Natural killer cell (primary cell): ENCODE data around the gene PES1. TPM values are rescaled to one million over a fixed set of nuclear protein-coding genes. Genes with fewer than 3 reads are reported as not detected.

Source experiments
- ATAC-seq, 3 donors: fragments of 150-1000 bp in 2 of 3; fragments of 200-7000 bp in 1 of 3; cut with Tn5 transposase; 1 replicate in 1 of 3; 2 replicates in 2 of 3; pipeline ENCODE4 v1.10.0; 2021; ENCODE audit warnings: mild to moderate bottlenecking in 2 of 3, moderate library complexity in 2 of 3
- DNase-seq, 2 donors: peaks; one replicate each; pipeline versions ENCODE4 v3.0.0 to v3.0.0-alpha.2; 2013 to 2021; ENCODE audit warnings: mixed read lengths in 1 of 2
- H3K27ac ChIP-seq: one replicate; pipeline ENCODE4 v1.5.1; 2013; ENCODE audit warnings: mild to moderate bottlenecking, low read length
- H3K27me3 ChIP-seq: one replicate; pipeline ENCODE4 v1.6.1; 2013; ENCODE audit warnings: low read length; ENCODE audit not compliant: control insufficient read depth, insufficient read depth
- H3K36me3 ChIP-seq: one replicate; pipeline ENCODE4 v1.6.1; 2013; ENCODE audit warnings: low read length; ENCODE audit not compliant: control insufficient read depth, insufficient read depth
- H3K4me1 ChIP-seq: one replicate; pipeline ENCODE4 v1.6.1; 2013; ENCODE audit warnings: low read length; ENCODE audit not compliant: control insufficient read depth, insufficient read depth
- H3K4me3 ChIP-seq: one replicate; pipeline ENCODE4 v1.5.1; 2013; ENCODE audit warnings: low read length
- H3K9me3 ChIP-seq: one replicate; pipeline ENCODE4 v1.6.1; 2013; ENCODE audit warnings: low read length; ENCODE audit not compliant: control insufficient read depth, insufficient read depth
- H3K27ac Mint-ChIP-seq, 2 donors: one replicate each; pipeline ENCODE4 v1.8.0; 2022; ENCODE audit warnings: mild to moderate bottlenecking in 2 of 2, mixed read lengths in 2 of 2, moderate library complexity in 1 of 2
- H3K27me3 Mint-ChIP-seq, 2 donors: one replicate each; pipeline ENCODE4 v1.8.0; 2022; ENCODE audit warnings: low read depth in 2 of 2, mixed read lengths in 2 of 2
- H3K36me3 Mint-ChIP-seq: one replicate; pipeline ENCODE4 v1.8.0; 2022; ENCODE audit warnings: mixed read lengths
- H3K4me1 Mint-ChIP-seq, 2 donors: one replicate each; pipeline ENCODE4 v1.8.0; 2022; ENCODE audit warnings: mixed read lengths in 2 of 2
- H3K4me3 Mint-ChIP-seq: one replicate; pipeline ENCODE4 v1.8.0; 2022; ENCODE audit warnings: mild to moderate bottlenecking, moderate library complexity, mixed read lengths
- H3K9me3 Mint-ChIP-seq, 2 donors: one replicate each; pipeline ENCODE4 v1.8.0; 2022; ENCODE audit warnings: mixed read lengths in 2 of 2
- CTCF ChIP-seq: fragments of 200-600 bp; IDR thresholded peaks from one replicate; pipeline ENCODE4 v1.8.0; 2022; ENCODE audit warnings: antibody characterized with exemption
- WGBS: methylation state at CpG from one replicate; pipeline ENCODE4 v1.1.7; 2013; ENCODE audit warnings: missing lambda C conversion rate; ENCODE audit not compliant: insufficient coverage; 5-methylcytosine and 5-hydroxymethylcytosine counted together
- intact Hi-C: fragments of 100-400 bp; cut with micrococcal nuclease; formaldehyde crosslinking; loops from one replicate; pipeline ENCODE4 v1.14.2; 2022
- total RNA-seq, 4 donors: library from RNA; stranded (reverse); fragments of 120-200 nt in 1 of 4; gene quantifications; one replicate each; pipeline versions ENCODE4 v1.2.3 to v1.2.4, GENCODE V29; 2013 to 2022

The PES1 gene
- total RNA-seq, 3 donors from 2014 or later (not counting 1 experiment from before 2014, with no cell fraction given) = 30.9 to 39.7 (median 34.9) TPM

- H3K4me1 Mint-ChIP-seq = no peaks in the 10 kb centered on the region
- H3K27me3 ChIP-seq = no peaks in the 10 kb centered on the region
- TF ChIP-seq CTCF = no peak
- H3K4me1 ChIP-seq = peaks cover 2% of the 10 kb centered on the region
- no peak for ATAC-seq
- no peaks in the 10 kb centered on the region for H3K9me3 Mint-ChIP-seq
- no peaks in the 10 kb centered on the region for H3K9me3 ChIP-seq
- intact Hi-C loops = no loop called here
- H3K27me3 Mint-ChIP-seq = no peaks in the 10 kb centered on the region
- H3K27ac Mint-ChIP-seq = no peak overlapping the region
- DNase-seq = no peak
- no peak overlapping the region for H3K27ac ChIP-seq
- no peak overlapping the region for H3K4me3 Mint-ChIP-seq
- no peak overlapping the region for H3K4me3 ChIP-seq
- H3K36me3 ChIP-seq = no peaks in the 10 kb centered on the region
- no peaks in the 10 kb centered on the region for H3K36me3 Mint-ChIP-seq
Observed at GRCh38 chr22:30614879-30615278, 23.2 kb upstream of the PES1 start.

GRCh38 chr22:30614268-30614667 lies 22.6 kb upstream of the PES1 start:
- DNase-seq = no peak
- Mint-ChIP-seq H3K27ac (no peak overlapping the region), H3K36me3 (no peaks in the 10 kb centered on the region), H3K27me3 (peaks cover 0 to 3% of the 10 kb centered on the region in 2 donors), H3K9me3 (no peaks in the 10 kb centered on the region), H3K4me1 (peaks cover 0 to 3% of the 10 kb centered on the region in 2 donors), H3K4me3 (no peak overlapping the region)
- intact Hi-C loops = no loop called here
- no peak for TF ChIP-seq CTCF
- Histone ChIP-seq H3K4me3 (no peak overlapping the region), H3K9me3 (no peaks in the 10 kb centered on the region), H3K36me3 (no peaks in the 10 kb centered on the region), H3K27me3 (no peaks in the 10 kb centered on the region), H3K27ac (no peak overlapping the region), H3K4me1 (peaks cover 8% of the 10 kb centered on the region)
- WGBS = 95% methylated on average over 7 of the region's 7 CpGs
- no peak for ATAC-seq

DNA sequence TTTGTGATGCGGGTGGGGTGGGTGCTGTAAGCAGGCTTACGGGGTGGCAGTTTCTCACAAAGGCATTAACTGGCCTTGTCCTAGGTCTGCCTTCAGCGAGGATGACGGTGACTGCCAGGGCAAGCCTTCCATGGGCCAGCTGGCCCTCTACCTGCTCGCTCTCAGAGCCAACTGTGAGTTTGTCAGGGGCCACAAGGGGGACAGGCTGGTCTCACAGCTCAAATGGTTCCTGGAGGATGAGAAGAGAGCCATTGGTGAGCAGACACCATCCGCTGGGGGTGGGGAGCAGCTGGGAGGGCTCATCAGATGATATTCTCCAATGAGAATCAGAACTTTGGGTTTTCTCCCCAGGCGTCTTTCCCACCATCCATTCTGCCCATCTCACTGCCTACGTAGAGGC lies 21.1 kb upstream of the PES1 start:
- TF ChIP-seq CTCF = no peak
- Histone ChIP-seq H3K27ac (no peak overlapping the region), H3K27me3 (no peaks in the 10 kb centered on the region), H3K4me1 (peaks cover 21% of the 10 kb centered on the region), H3K4me3 (no peak overlapping the region), H3K9me3 (no peaks in the 10 kb centered on the region), H3K36me3 (no peaks in the 10 kb centered on the region)
- Mint-ChIP-seq H3K27me3 (peaks cover 0 to 7% of the 10 kb centered on the region in 2 donors), H3K4me3 (no peak overlapping the region), H3K36me3 (no peaks in the 10 kb centered on the region), H3K27ac (no peak overlapping the region), H3K4me1 (peaks cover 0 to 6% of the 10 kb centered on the region in 2 donors), H3K9me3 (no peaks in the 10 kb centered on the region)
- no peak for DNase-seq
- intact Hi-C loops = no loop called here
- 93% methylated on average over 8 of the region's 8 CpGs for WGBS
- ATAC-seq = no peak

DNA sequence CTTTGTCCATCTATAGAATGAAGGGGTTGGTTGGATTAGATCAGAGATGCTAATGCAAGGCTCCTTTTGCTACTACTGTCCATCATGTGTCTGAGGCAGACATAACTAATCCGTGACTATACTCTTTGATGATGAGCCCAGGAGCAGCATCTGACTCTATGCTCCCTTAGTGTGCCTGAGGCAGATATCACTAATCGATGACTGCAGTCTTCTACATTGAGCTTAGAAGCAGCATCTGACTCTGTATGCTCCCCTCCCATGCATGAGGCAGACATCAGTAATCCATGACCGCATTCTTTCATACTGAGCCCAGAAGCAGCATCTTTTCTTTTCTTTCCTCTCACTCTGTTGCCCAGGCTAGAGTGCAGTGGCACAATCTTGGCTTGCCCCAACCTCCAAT lies 19.5 kb upstream of the PES1 start:
- H3K36me3 ChIP-seq = no peaks in the 10 kb centered on the region
- no peak overlapping the region for H3K27ac Mint-ChIP-seq

More for the DNA sequence above, 19.5 kb upstream of the PES1 start:
- TF ChIP-seq CTCF = no peak
- H3K9me3 Mint-ChIP-seq = no peaks in the 10 kb centered on the region
- intact Hi-C loops = no loop called here
- H3K4me1 ChIP-seq = peaks cover 37% of the 10 kb centered on the region
- no peak overlapping the region for H3K4me3 Mint-ChIP-seq
- peaks cover 0 to 7% of the 10 kb centered on the region in 2 donors for H3K27me3 Mint-ChIP-seq
- H3K27me3 ChIP-seq = no peaks in the 10 kb centered on the region
- peaks cover 5 to 17% of the 10 kb centered on the region in 2 donors for H3K4me1 Mint-ChIP-seq
- no peak overlapping the region for H3K4me3 ChIP-seq
- WGBS = 97% methylated on average over 3 of the region's 3 CpGs
- ATAC-seq (no peak), DNase-seq (no peak)
- no peaks in the 10 kb centered on the region for H3K9me3 ChIP-seq
- H3K27ac ChIP-seq = no peak overlapping the region
- no peaks in the 10 kb centered on the region for H3K36me3 Mint-ChIP-seq
